OCI-LY7 (cell line): ENCODE measurements around the gene S1PR1.

Experiments used
- EZH2phosphoT487 ChIP-seq: fragments of 200-600 bp; sonication (generic); IDR thresholded peaks from 2 replicates; pipeline ENCODE4 v1.6.1; 2018; ENCODE audit warnings: low read depth, borderline replicate concordance, mild to moderate bottlenecking, mixed run types, antibody characterized with exemption, low read length, moderate library complexity, mixed read lengths
- TF ChIP-seq, protein P1 (sequence below): fragments of 200-600 bp; sonication (generic); conservative IDR thresholded peaks from 2 replicates; pipeline ENCODE4 v1.5.1; 2014; ENCODE audit warnings: mild to moderate bottlenecking, antibody characterized with exemption, low read length, moderate library complexity, mixed read lengths

DNA sequence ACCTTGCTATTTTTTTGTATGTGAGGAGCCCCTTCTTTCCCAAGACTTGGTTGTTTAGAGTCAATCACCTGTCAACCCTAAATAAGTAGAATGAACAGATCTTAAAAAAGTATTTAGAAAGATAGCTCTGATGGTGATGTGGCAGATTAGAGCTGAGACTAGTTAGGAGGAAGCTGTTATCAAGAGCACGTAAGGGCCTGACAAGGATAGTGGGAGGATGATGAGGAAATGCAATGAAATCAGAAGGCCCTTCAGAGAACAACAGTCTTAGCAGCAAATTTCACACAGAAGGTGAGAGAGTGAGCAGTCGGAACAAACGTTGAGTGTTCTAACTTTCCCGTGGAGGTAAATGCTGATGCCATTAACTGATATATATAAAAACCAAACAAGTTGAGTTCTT, 15.9 kb upstream of the S1PR1 start:
- TF ChIP-seq, protein P1, sequence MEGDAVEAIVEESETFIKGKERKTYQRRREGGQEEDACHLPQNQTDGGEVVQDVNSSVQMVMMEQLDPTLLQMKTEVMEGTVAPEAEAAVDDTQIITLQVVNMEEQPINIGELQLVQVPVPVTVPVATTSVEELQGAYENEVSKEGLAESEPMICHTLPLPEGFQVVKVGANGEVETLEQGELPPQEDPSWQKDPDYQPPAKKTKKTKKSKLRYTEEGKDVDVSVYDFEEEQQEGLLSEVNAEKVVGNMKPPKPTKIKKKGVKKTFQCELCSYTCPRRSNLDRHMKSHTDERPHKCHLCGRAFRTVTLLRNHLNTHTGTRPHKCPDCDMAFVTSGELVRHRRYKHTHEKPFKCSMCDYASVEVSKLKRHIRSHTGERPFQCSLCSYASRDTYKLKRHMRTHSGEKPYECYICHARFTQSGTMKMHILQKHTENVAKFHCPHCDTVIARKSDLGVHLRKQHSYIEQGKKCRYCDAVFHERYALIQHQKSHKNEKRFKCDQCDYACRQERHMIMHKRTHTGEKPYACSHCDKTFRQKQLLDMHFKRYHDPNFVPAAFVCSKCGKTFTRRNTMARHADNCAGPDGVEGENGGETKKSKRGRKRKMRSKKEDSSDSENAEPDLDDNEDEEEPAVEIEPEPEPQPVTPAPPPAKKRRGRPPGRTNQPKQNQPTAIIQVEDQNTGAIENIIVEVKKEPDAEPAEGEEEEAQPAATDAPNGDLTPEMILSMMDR, result no peak
- no peak for TF ChIP-seq EZH2phosphoT487
